ENCODE results near the gene TSR3.

DNA sequence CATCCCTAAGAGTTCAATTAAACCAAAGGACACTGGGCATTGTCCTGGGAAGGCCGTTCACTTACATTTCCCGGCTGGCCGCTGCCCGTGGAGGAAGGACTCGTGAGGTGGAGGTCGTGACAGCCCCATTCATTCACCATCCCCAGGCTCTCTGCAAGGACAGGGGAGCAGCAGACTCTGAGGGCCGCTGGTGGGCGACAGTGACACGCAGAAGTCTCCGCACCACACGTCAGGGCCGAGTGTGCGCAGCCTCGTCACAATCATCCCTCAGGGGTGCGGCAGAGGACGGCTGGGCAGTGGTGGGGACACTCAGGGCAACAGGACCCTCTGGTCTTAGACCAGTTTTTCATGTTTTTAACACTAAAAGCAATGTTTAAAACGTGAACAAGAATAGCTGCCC lies 41.1 kb upstream of the TSR3 start:
- TF ChIP-seq, protein P1, sequence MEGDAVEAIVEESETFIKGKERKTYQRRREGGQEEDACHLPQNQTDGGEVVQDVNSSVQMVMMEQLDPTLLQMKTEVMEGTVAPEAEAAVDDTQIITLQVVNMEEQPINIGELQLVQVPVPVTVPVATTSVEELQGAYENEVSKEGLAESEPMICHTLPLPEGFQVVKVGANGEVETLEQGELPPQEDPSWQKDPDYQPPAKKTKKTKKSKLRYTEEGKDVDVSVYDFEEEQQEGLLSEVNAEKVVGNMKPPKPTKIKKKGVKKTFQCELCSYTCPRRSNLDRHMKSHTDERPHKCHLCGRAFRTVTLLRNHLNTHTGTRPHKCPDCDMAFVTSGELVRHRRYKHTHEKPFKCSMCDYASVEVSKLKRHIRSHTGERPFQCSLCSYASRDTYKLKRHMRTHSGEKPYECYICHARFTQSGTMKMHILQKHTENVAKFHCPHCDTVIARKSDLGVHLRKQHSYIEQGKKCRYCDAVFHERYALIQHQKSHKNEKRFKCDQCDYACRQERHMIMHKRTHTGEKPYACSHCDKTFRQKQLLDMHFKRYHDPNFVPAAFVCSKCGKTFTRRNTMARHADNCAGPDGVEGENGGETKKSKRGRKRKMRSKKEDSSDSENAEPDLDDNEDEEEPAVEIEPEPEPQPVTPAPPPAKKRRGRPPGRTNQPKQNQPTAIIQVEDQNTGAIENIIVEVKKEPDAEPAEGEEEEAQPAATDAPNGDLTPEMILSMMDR (IDR thresholded peaks at IDR 0.05; ENCODE audit: insufficient read depth, low read length, poor library complexity, severe bottlenecking), result no peak
- no peak for TF ChIP-seq EZH2phosphoT487 (conservative IDR thresholded peaks at IDR 0.05; ENCODE audit: low read length)
